Stimulated activated CD4-positive, alpha-beta T cell treated with anti-CD3 and anti-CD28 coated beads, Interleukin-15, amount 100 ng/mL, for 48 hours (primary cell): Measurements from ENCODE around the gene F2.
"Not testable (repeated sequence)": the region's sequence is repeated elsewhere in the genome, so short reads cannot be mapped to it uniquely, and the experiment has no call there.

ENCODE experiments used
- DNase-seq, 2 donors: peaks; one replicate each; pipeline ENCODE4 v3.0.0-alpha.2; 2020; ENCODE audit warnings: low read depth in 2 of 2

Gene F2

GRCh38 chr11:46686886-46687795, 31.9 kb upstream of the F2 start:
- DNase-seq = no peak

- DNase-seq = no peak
Measured at GRCh38 chr11:46690702-46691101, 28.3 kb upstream of the F2 start.

- no peak for DNase-seq
Measured at GRCh38 chr11:46692450-46692849, 26.6 kb upstream of the F2 start.

DNA sequence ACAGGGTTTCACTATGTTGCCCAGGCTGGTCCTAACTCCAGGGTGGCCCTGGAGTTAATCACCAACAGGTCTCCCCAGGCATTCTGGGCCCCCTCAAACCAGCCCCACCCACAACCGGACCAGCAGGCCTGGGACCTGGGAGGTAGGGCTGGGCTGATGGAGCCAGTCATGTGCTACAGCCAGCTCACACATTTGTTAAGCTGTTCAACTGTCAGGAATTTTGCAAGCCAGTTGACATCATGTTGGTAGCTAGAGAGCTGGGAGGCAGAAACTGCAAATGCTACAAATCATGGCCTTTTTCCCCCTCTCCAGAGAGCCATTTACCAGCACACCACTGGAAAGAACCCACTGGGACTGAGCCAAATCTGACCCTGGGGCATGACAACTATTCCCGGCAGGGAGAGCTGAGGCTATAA, 25.4 kb upstream of the F2 start:
- no peak for DNase-seq

GRCh38 chr11:46694072-46694471, 24.9 kb upstream of the F2 start:
- no peak for DNase-seq

DNA sequence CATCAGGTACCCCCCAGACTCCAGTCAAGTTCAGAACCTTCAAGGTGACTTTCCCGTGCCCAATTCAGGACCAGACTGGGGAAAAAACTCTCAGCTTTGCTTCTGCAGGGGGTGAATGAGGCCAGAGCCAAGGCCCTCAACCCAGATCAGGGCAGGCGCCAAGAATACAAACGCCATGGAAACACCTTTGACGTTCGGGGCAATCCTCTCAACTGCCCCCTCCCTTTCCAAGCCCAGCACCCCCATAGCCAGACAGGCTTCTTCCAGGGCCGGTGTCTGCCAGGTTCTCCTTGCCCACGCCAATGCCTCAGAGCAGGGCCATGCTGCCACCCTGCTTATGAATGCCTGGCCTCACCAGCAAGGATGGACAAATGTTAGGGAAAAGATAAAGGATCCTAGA, 24.4 kb upstream of the F2 start:
- DNase-seq = no peak

GRCh38 chr11:46695345-46696211, 23.4 kb upstream of the F2 start:
- DNase-seq = no peak

- DNase-seq = no peak
Measured at GRCh38 chr11:46696212-46696558, 22.8 kb upstream of the F2 start.

- no peak for DNase-seq
Measured at GRCh38 chr11:46697303-46697702, 21.7 kb upstream of the F2 start.

DNA sequence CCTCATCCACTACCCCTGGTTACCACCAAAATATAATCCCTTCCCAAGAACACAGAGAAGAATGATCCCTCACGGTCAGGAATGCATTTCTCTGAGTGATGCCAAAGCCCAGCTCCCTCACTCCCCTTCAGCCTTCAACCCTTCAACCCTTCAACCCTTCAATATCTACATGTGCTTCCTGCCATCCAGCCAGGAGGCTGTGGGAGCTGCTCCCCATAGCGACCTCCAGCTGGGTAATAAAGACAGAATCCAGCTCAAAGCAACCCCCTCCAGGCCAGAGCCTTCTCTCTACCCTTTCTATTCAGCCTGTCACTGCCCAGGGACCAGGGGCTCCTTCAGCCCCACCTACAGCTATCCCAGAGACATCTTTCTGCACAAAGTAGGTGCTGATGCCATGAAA, 21.3 kb upstream of the F2 start:
- no peak for DNase-seq

- DNase-seq = no peak
Measured at GRCh38 chr11:46698597-46698996, 20.4 kb upstream of the F2 start.

DNA sequence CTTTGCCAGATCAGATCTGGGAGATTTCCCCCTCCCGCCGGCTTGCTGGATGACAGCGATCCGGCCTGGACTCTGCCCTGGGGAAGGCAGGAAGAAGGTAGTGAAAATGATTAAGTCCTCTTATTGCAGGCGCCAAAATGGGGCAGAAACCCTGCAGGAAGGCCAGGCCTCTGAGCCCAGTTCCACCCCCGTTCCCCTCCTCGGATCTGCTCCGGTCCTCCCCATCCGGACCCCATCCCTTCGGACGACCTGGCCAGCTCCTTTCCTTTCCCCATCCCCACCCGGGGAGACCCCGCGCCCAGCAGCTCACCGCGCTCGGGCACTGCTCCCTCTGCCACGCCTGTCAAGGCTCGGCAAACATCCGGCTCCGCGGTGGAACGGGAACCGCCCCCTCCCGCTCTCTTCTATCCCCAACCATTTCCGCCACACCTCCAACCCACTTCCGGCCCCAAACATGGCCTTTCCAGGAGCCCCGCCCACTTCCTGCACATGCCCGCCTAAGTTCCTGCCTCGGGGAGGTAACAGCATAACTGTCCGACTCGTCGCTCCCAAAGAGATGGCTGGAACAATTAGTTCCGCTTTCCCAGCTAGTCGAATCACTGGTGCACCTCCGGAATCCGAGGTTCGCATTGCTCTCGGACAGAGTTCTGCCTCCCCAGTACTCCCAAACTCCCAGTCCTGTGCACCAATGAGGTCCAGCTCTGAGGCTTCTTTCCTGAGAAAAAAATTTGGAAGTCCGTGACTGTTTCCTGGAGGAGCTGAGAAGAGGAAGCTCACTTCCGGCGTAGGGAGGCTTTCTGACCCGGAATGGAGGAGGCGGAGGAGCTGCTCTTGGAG, 18.6 kb upstream of the F2 start, which contains the start of the genes ARHGAP1 and ZNF408:
Gene ARHGAP1, minus strand, starts transcription at position 379 of the 837 bp plus-strand sequence. CDS start 4,512 bp downstream, outside the sequence.
Gene ZNF408, plus strand, starts transcription at position 791 of the 837 bp plus-strand sequence. Its CDS starts 17 bp downstream, at position 808.
- peak; percentile 99 for DNase-seq

GRCh38 chr11:46701078-46701654, 17.8 kb upstream of the F2 start:
- no peak for DNase-seq

DNA sequence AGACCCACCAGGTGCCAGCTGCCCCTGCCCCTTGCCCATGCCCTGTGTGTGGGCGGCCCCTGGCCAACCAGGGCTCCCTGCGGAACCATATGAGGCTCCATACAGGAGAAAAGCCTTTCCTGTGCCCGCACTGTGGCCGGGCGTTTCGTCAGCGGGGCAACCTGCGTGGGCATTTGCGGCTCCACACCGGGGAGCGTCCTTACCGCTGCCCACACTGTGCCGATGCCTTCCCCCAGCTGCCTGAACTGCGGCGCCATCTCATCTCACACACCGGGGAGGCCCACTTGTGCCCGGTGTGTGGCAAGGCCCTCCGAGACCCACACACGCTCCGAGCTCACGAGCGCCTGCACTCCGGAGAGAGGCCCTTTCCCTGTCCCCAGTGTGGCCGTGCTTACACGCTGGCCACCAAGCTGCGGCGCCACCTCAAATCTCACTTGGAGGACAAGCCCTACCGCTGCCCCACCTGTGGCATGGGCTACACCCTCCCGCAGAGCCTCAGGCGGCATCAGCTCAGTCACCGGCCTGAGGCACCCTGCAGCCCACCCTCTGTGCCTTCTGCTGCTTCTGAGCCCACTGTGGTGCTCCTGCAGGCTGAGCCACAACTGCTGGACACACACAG, 13.8 kb upstream of the F2 start:
- no peak for DNase-seq

GRCh38 chr11:46706886-46707285, 12.1 kb upstream of the F2 start:
- no peak for DNase-seq

GRCh38 chr11:46709351-46709750, 9.7 kb upstream of the F2 start:
- DNase-seq = not testable (repeated sequence)

DNA sequence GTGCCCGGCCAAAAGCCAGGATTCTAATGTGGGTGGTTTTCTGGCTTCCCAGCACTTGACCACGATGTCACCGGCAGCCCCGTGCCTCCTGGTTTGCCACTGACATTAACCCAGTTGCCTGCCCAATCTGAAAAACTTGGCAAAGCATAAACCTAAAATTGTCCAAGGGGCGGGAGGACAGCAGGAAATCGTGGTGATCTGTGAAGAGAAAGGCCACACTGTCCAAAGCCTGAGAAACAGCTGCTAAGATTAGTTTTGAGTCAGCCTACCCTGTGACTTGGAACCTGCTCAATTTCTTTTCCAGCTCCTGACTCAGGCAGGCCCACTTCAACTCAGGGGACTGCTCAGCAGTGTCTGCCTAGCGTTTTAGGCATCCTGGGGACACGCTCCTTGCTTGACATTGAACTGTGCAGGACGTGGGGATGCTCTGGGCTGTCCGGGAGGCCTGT, 8.2 kb upstream of the F2 start:
- DNase-seq = no peak

DNA sequence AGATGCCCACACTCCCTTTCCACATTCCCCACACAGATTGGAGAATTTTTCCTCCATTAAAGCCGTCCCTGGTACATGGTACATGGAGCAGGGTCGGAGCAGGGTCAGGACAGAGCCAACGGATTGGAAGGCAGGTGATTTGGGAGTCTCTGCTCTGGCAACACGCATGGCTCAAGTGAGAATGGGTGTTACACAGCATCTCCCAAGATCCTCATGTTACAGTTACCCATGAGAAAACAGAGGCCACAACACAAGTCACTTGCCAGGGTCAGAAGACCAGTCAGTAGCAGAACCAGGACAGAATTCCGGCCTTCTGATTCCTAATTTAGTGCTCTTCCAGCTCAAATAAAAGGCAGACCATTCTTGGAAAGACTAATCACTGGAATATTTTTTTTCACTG, 7.7 kb upstream of the F2 start:
- DNase-seq = no peak

- no peak for DNase-seq
Measured at GRCh38 chr11:46712874-46713576, 6.0 kb upstream of the F2 start.

- DNase-seq = not testable (repeated sequence)
Measured at GRCh38 chr11:46717825-46718154, 1.2 kb upstream of the F2 start.
